ENCODE data around the gene ZDHHC19.

ZDHHC19 gene

DNA sequence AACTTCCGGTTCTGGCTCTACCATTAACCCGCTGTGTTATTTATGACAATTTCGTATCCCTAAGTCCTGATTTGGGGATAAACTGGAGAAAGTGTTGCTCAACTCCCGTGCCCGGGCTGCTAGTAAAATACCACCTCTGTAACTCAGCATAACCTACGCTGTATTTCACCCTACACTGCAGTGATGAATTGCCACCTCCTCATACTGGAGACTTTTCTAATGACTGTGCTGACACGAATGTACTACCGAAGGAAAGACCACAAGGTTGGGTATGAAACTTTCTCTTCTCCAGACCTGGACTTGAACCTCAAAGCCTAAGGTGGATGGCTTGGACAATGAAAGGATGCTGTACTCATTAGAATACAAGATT lies 21.7 kb upstream of the ZDHHC19 start:
- Histone ChIP-seq H3K36me3 (ENCODE audit: insufficient read depth, low read length) (peaks cover 10% of the 10 kb centered on the region; the same call in 1 of the 2 replicates), H3K4me2 (ENCODE audit: low read length) (no peak overlapping the region), H3K4me3 (ENCODE audit: low read depth, low read length, poor library complexity, severe bottlenecking) (no peak overlapping the region)

GRCh38 chr3:196232154-196232881 lies 21.1 kb upstream of the ZDHHC19 start:
- peaks cover 4% of the 10 kb centered on the region; the same call in 1 of the 2 replicates for H3K36me3 ChIP-seq (ENCODE audit: insufficient read depth, low read length)
- no peak overlapping the region for H3K4me3 ChIP-seq (ENCODE audit: low read depth, low read length, poor library complexity, severe bottlenecking)
- no peak overlapping the region for H3K27ac ChIP-seq (ENCODE audit: low read depth, low read length, poor library complexity, severe bottlenecking)
- no peak overlapping the region for H2AFZ ChIP-seq (ENCODE audit: low read length)
- no peaks in the 10 kb centered on the region for H3K9me2 ChIP-seq (ENCODE audit: low read depth, low read length)
- H4K20me1 ChIP-seq (ENCODE audit: insufficient read depth, low read length), result no peaks in the 10 kb centered on the region
- H3K27me3 ChIP-seq (ENCODE audit: insufficient read depth, low read length), result no peaks in the 10 kb centered on the region
- H3K4me1 ChIP-seq (ENCODE audit: insufficient read depth, low read length, severe bottlenecking), result no peaks in the 10 kb centered on the region
- H3K4me2 ChIP-seq (ENCODE audit: low read length), result no peak overlapping the region
- no peak for TF ChIP-seq EZH2 (IDR thresholded peaks at IDR 0.05; ENCODE audit: borderline replicate concordance, low read length)
- TF ChIP-seq, protein P1, sequence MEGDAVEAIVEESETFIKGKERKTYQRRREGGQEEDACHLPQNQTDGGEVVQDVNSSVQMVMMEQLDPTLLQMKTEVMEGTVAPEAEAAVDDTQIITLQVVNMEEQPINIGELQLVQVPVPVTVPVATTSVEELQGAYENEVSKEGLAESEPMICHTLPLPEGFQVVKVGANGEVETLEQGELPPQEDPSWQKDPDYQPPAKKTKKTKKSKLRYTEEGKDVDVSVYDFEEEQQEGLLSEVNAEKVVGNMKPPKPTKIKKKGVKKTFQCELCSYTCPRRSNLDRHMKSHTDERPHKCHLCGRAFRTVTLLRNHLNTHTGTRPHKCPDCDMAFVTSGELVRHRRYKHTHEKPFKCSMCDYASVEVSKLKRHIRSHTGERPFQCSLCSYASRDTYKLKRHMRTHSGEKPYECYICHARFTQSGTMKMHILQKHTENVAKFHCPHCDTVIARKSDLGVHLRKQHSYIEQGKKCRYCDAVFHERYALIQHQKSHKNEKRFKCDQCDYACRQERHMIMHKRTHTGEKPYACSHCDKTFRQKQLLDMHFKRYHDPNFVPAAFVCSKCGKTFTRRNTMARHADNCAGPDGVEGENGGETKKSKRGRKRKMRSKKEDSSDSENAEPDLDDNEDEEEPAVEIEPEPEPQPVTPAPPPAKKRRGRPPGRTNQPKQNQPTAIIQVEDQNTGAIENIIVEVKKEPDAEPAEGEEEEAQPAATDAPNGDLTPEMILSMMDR (IDR thresholded peaks at IDR 0.05; ENCODE audit: low read length), result no peak
- no peaks in the 10 kb centered on the region for H3K79me2 ChIP-seq (ENCODE audit: insufficient read depth, low read length)
- H3F3A ChIP-seq (ENCODE audit: insufficient read depth, low read length), result no peaks in the 10 kb centered on the region
- no peaks in the 10 kb centered on the region for H3K9me3 ChIP-seq (ENCODE audit: low read length)
- no peak overlapping the region for H3K9ac ChIP-seq (ENCODE audit: low read length)

More for the DNA sequence above, 21.7 kb upstream of the ZDHHC19 start:
- Histone ChIP-seq H2AFZ (ENCODE audit: low read length) (no peak overlapping the region), H3K9me2 (ENCODE audit: low read depth, low read length) (no peaks in the 10 kb centered on the region), H3K4me1 (ENCODE audit: insufficient read depth, low read length, severe bottlenecking) (no peaks in the 10 kb centered on the region), H3K9ac (ENCODE audit: low read length) (no peak overlapping the region), H3K27ac (ENCODE audit: low read depth, low read length, poor library complexity, severe bottlenecking) (no peak overlapping the region), H3K27me3 (ENCODE audit: insufficient read depth, low read length) (no peaks in the 10 kb centered on the region), H4K20me1 (ENCODE audit: insufficient read depth, low read length) (no peaks in the 10 kb centered on the region), H3F3A (ENCODE audit: insufficient read depth, low read length) (no peaks in the 10 kb centered on the region), H3K9me3 (ENCODE audit: low read length) (no peaks in the 10 kb centered on the region), H3K79me2 (ENCODE audit: insufficient read depth, low read length) (no peaks in the 10 kb centered on the region)
- TF ChIP-seq, protein P1 (IDR thresholded peaks at IDR 0.05; ENCODE audit: low read length), result no peak
- TF ChIP-seq EZH2 (IDR thresholded peaks at IDR 0.05; ENCODE audit: borderline replicate concordance, low read length), result no peak

- no peaks in the 10 kb centered on the region for H3K79me2 ChIP-seq (ENCODE audit: insufficient read depth, low read length)
- no peaks in the 10 kb centered on the region for H4K20me1 ChIP-seq (ENCODE audit: insufficient read depth, low read length)
- H3K27me3 ChIP-seq (ENCODE audit: insufficient read depth, low read length), result peaks cover 5% of the 10 kb centered on the region
- H3K4me2 ChIP-seq (ENCODE audit: low read length), result no peak overlapping the region
- H3K27ac ChIP-seq (ENCODE audit: low read depth, low read length, poor library complexity, severe bottlenecking), result no peak overlapping the region
- no peak for TF ChIP-seq EZH2 (IDR thresholded peaks at IDR 0.05; ENCODE audit: borderline replicate concordance, low read length)
- TF ChIP-seq, protein P1 (IDR thresholded peaks at IDR 0.05; ENCODE audit: low read length), result peak; percentile 33
- no peaks in the 10 kb centered on the region for H3K4me1 ChIP-seq (ENCODE audit: insufficient read depth, low read length, severe bottlenecking)
- no peaks in the 10 kb centered on the region for H3K36me3 ChIP-seq (ENCODE audit: insufficient read depth, low read length)
- no peaks in the 10 kb centered on the region for H3K9me2 ChIP-seq (ENCODE audit: low read depth, low read length)
- no peaks in the 10 kb centered on the region for H3F3A ChIP-seq (ENCODE audit: insufficient read depth, low read length)
- H2AFZ ChIP-seq (ENCODE audit: low read length), result no peak overlapping the region
- H3K4me3 ChIP-seq (ENCODE audit: low read depth, low read length, poor library complexity, severe bottlenecking), result no peak overlapping the region
- no peak overlapping the region for H3K9ac ChIP-seq (ENCODE audit: low read length)
- no peaks in the 10 kb centered on the region for H3K9me3 ChIP-seq (ENCODE audit: low read length)
Observed at GRCh38 chr3:196227629-196228493, 16.7 kb upstream of the ZDHHC19 start.

All from OCI-LY1 (cell line).